AG09309 (cell line): ENCODE measurements around the gene DDA1.
"Not testable (repeated sequence)": the region's sequence is repeated elsewhere in the genome, so short reads cannot be mapped to it uniquely, and the experiment has no call there.

Experiments used
- DNase-seq: peaks from one replicate; pipeline ENCODE4 v3.0.0-alpha.2; 2010; ENCODE audit warnings: low read depth
- H3K4me3 ChIP-seq: 2 replicates; pipeline ENCODE4 v1.5.1; 2011; ENCODE audit warnings: mild to moderate bottlenecking, low read depth, low read length, moderate library complexity; ENCODE audit not compliant: control insufficient read depth
- CTCF ChIP-seq: IDR thresholded peaks from 2 replicates; pipeline ENCODE4 v1.5.1; 2011; ENCODE audit warnings: mild to moderate bottlenecking, low read depth, low read length, inconsistent platforms; ENCODE audit not compliant: insufficient read depth, control insufficient read depth; ENCODE audit errors: missing control alignments

The DDA1 gene

GRCh38 chr19:17266026-17266425 is 43.3 kb upstream of the DDA1 start:
- no peak for DNase-seq
- TF ChIP-seq CTCF = no peak
- H3K4me3 ChIP-seq = no peak overlapping the region

- TF ChIP-seq CTCF = no peak
- no peak for DNase-seq
- no peak overlapping the region for H3K4me3 ChIP-seq
These were observed 42.8 kb upstream of the DDA1 start for GRCh38 chr19:17266589-17266974.

GRCh38 chr19:17266975-17267788 is 42.2 kb upstream of the DDA1 start, which contains the start of gene BABAM1:
BABAM1 (plus strand) TSS chr19:17267443; CDS start chr19:17268807, 1,364 bp downstream.
- DNase-seq = peak; percentile 99
- H3K4me3 ChIP-seq = peak within 1 kb of the TSS; percentile 90
- TF ChIP-seq CTCF = no peak

GRCh38 chr19:17268754-17269153 is 40.6 kb upstream of the DDA1 start:
- DNase-seq = no peak
- TF ChIP-seq CTCF = no peak
- H3K4me3 ChIP-seq = no peak overlapping the region

- not testable (repeated sequence) for DNase-seq, H3K4me3 ChIP-seq
These were observed 34.5 kb upstream of the DDA1 start for GRCh38 chr19:17274892-17275291.

- H3K4me3 ChIP-seq = no peak overlapping the region
These were observed 33.8 kb upstream of the DDA1 start for GRCh38 chr19:17275441-17276175.

More at GRCh38 chr19:17275441-17276175, 33.8 kb upstream of the DDA1 start:
- no peak for DNase-seq
- no peak for TF ChIP-seq CTCF
